Esophagus muscularis mucosa (tissue), 4 donors: ENCODE results near the gene CRACDL. TPM values are rescaled to one million over a fixed set of nuclear protein-coding genes. Genes with fewer than 3 reads are reported as not detected.
A peak's percentile ranks its signal among the peaks of the same experiment; 100 is the strongest.

Experiments
- DNase-seq: peaks from one replicate; pipeline ENCODE4 v3.0.0-alpha.2; 2017; ENCODE audit errors: extremely low spot score
- H3K27ac ChIP-seq, 4 donors: fragments of 200-600 bp; sonication (generic); replicated peaks in 1 of 4; 1 replicate in 3 of 4; 2 replicates in 1 of 4; pipeline ENCODE4 v1.5.1; 2016 to 2019; ENCODE audit warnings: mild to moderate bottlenecking in 1 of 4
- H3K27me3 ChIP-seq, 4 donors: fragments of 200-600 bp; sonication (generic); one replicate each; pipeline versions ENCODE4 v1.5.1 to v1.6.0; 2016 to 2019
- H3K36me3 ChIP-seq, 4 donors: fragments of 200-600 bp; sonication (generic); one replicate each; pipeline ENCODE4 v1.5.1; 2016 to 2019
- H3K4me1 ChIP-seq, 4 donors: fragments of 200-600 bp; sonication (generic); one replicate each; pipeline ENCODE4 v1.5.1; 2016 to 2019
- H3K4me3 ChIP-seq, 4 donors: fragments of 200-600 bp; sonication (generic); 1 replicate in 2 of 4; 2 replicates in 2 of 4; pipeline ENCODE4 v1.5.1; 2016 to 2019; ENCODE audit warnings: mild to moderate bottlenecking in 4 of 4, moderate library complexity in 1 of 4
- H3K9me3 ChIP-seq, 4 donors: fragments of 200-600 bp; sonication (generic); 1 replicate in 3 of 4; 2 replicates in 1 of 4; pipeline ENCODE4 v1.5.1; 2016 to 2019
- EP300 ChIP-seq: sonication (generic); formaldehyde crosslinking; IDR thresholded peaks from one replicate; pipeline ENCODE4 v1.6.1; 2017; ENCODE audit warnings: antibody characterized with exemption
- POLR2A ChIP-seq: fragments of 450-650 bp; IDR thresholded peaks from one replicate; pipeline ENCODE4 v1.6.1; 2017; ENCODE audit warnings: antibody characterized with exemption, moderate library complexity, mild to moderate bottlenecking, low read depth
- POLR2AphosphoS5 ChIP-seq, 2 donors: sonication (generic); formaldehyde crosslinking; IDR thresholded peaks; one replicate each; pipeline ENCODE4 v1.6.1; 2017; ENCODE audit warnings: antibody characterized with exemption in 2 of 2
- WGBS: methylation state at CpG from one replicate; pipeline ENCODE4 v1.1.5; 2018; 5-methylcytosine and 5-hydroxymethylcytosine counted together
- intact Hi-C: fragments of 100-400 bp; cut with DNase I; formaldehyde crosslinking; loops from one replicate; pipeline ENCODE4 v1.15.1; 2023
- total RNA-seq, 4 donors: library from RNA; depleted of rRNA; stranded (reverse); fragments of >200 nt; gene quantifications; one replicate each; pipeline versions ENCODE4 v1.1.0 to v1.2.1, GENCODE V29; 2016
- TF ChIP-seq, protein P1 (sequence below), 3 experiments: fragments of 200-600 bp in 2 of 3; fragments of 450-650 bp in 1 of 3; sonication (generic) in 2 of 3; IDR thresholded peaks; one replicate each; pipeline ENCODE4 v1.5.1; 2017 to 2019; ENCODE audit warnings: antibody characterized with exemption in 3 of 3, mild to moderate bottlenecking in 2 of 3, moderate library complexity in 1 of 3

The CRACDL gene
- total RNA-seq, 4 donors from 2014 or later, result 1.7 to 4.7 (median 3.3) TPM

DNA sequence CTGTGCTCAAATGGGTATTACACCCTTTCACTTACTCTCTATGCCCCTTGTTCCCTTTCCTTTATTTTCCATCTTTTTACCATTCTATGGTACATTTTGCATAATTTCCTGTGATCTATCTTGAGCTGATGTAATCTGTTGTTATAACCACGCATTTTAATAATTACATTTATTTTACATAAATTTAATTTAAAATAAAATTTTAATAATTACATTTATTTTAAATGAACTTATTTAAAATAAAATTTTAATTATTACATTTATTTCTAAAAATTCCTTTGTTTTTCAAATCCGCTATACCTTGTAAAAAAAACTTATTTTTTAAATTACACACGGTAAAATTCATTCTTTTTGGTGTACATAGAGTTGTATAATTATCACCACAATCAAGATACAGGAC is 93.9 kb downstream of the CRACDL start:
- TF ChIP-seq EP300 (no peak), POLR2AphosphoS5 (IDR thresholded peaks at IDR 0.05) (no peak), POLR2A (no peak)
- TF ChIP-seq, protein P1, sequence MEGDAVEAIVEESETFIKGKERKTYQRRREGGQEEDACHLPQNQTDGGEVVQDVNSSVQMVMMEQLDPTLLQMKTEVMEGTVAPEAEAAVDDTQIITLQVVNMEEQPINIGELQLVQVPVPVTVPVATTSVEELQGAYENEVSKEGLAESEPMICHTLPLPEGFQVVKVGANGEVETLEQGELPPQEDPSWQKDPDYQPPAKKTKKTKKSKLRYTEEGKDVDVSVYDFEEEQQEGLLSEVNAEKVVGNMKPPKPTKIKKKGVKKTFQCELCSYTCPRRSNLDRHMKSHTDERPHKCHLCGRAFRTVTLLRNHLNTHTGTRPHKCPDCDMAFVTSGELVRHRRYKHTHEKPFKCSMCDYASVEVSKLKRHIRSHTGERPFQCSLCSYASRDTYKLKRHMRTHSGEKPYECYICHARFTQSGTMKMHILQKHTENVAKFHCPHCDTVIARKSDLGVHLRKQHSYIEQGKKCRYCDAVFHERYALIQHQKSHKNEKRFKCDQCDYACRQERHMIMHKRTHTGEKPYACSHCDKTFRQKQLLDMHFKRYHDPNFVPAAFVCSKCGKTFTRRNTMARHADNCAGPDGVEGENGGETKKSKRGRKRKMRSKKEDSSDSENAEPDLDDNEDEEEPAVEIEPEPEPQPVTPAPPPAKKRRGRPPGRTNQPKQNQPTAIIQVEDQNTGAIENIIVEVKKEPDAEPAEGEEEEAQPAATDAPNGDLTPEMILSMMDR (IDR thresholded peaks at IDR 0.05), result no peak
- Histone ChIP-seq H3K27ac (no peak overlapping the region), H3K4me3 (no peak overlapping the region), H3K9me3 (no peaks in the 10 kb centered on the region), H3K4me1 (peaks cover 0 to 3% (median 2%) of the 10 kb centered on the region in 4 donors), H3K27me3 (no peaks in the 10 kb centered on the region), H3K36me3 (no peaks in the 10 kb centered on the region)
- 90% methylated on average over 3 of the region's 3 CpGs for WGBS
- intact Hi-C loops, result no loop called here
- no peak for DNase-seq

GRCh38 chr2:98839292-98839691 is 96.7 kb downstream of the CRACDL start:
- Histone ChIP-seq H3K4me1 (peaks cover 0 to 6% (median 5%) of the 10 kb centered on the region in 4 donors), H3K4me3 (no peak overlapping the region), H3K27ac (no peak overlapping the region), H3K36me3 (no peaks in the 10 kb centered on the region), H3K9me3 (no peaks in the 10 kb centered on the region), H3K27me3 (no peaks in the 10 kb centered on the region)
- intact Hi-C loops, result no loop called here
- WGBS, result 62% methylated on average over 3 of the region's 3 CpGs
- TF ChIP-seq, protein P1 (IDR thresholded peaks at IDR 0.05), result no peak
- TF ChIP-seq POLR2AphosphoS5 (IDR thresholded peaks at IDR 0.05) (no peak), EP300 (no peak), POLR2A (no peak)
- no peak for DNase-seq

- H3K4me1 ChIP-seq, result peaks cover 4 to 16% (median 9%) of the 10 kb centered on the region in 4 donors
- WGBS, result 76% methylated on average over 9 of the region's 10 CpGs
Measured at GRCh38 chr2:98835831-98836385, 100.1 kb downstream of the CRACDL start.

DNA sequence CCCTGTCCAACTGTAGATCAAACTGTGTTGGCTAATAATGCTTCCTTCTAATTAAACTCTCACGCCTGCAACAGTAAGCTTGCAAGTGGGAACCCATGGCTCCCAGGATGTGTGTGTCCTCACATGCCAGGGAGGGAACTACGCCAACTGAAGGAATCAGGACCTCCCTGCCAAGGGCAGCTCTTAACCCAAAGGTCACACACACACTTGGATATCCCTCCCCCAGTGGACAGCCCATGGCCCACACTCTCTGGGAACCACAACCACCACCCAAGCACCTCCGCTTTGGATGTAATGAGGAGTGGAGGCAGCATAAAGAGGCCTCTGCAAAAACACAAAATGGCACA is 102.1 kb downstream of the CRACDL start:
- intact Hi-C loops, result no loop called here
- WGBS, result 100% methylated on average over 2 of the region's 3 CpGs

More at GRCh38 chr2:98835831-98836385, 100.1 kb downstream of the CRACDL start:
- no peaks in the 10 kb centered on the region for H3K36me3 ChIP-seq
- intact Hi-C loops, result loop anchor here (2.0 kb wide), 1 partner anchor 185 kb away; no protein-coding TSS in a partner anchor
- H3K4me3 ChIP-seq, result no peak overlapping the region
- no peaks in the 10 kb centered on the region for H3K27me3 ChIP-seq
- no peak overlapping the region for H3K27ac ChIP-seq
- TF ChIP-seq, protein P1 (IDR thresholded peaks at IDR 0.05), result no peak
- TF ChIP-seq EP300 (no peak), POLR2A (no peak), POLR2AphosphoS5 (IDR thresholded peaks at IDR 0.05) (no peak)
- DNase-seq, result no peak
- H3K9me3 ChIP-seq, result no peaks in the 10 kb centered on the region

More for the DNA sequence above, 102.1 kb downstream of the CRACDL start:
- DNase-seq, result no peak
- Histone ChIP-seq H3K27me3 (no peaks in the 10 kb centered on the region), H3K9me3 (no peaks in the 10 kb centered on the region), H3K4me3 (no peak overlapping the region), H3K4me1 (peaks cover 4 to 19% (median 9%) of the 10 kb centered on the region in 4 donors), H3K36me3 (no peaks in the 10 kb centered on the region), H3K27ac (peak overlapping the region in 3 of 4 donors; percentile 26 to 59 (median 34))
- no peak for TF ChIP-seq POLR2AphosphoS5 (IDR thresholded peaks at IDR 0.05)
- TF ChIP-seq EP300, result no peak
- TF ChIP-seq, protein P1 (IDR thresholded peaks at IDR 0.05), result no peak
- TF ChIP-seq POLR2A, result no peak
